NCI-H2171 (cell line): ENCODE measurements around the gene GZMM.
A peak's percentile ranks its signal among the peaks of the same experiment; 100 is the strongest.
"Not testable (repeated sequence)": the region's sequence is repeated elsewhere in the genome, so short reads cannot be mapped to it uniquely, and the experiment has no call there.

Source experiments
- DNase-seq: peaks from one replicate; lab custom pipeline; 2025; lab: John Stamatoyannopoulos, UW

Gene GZMM

DNA sequence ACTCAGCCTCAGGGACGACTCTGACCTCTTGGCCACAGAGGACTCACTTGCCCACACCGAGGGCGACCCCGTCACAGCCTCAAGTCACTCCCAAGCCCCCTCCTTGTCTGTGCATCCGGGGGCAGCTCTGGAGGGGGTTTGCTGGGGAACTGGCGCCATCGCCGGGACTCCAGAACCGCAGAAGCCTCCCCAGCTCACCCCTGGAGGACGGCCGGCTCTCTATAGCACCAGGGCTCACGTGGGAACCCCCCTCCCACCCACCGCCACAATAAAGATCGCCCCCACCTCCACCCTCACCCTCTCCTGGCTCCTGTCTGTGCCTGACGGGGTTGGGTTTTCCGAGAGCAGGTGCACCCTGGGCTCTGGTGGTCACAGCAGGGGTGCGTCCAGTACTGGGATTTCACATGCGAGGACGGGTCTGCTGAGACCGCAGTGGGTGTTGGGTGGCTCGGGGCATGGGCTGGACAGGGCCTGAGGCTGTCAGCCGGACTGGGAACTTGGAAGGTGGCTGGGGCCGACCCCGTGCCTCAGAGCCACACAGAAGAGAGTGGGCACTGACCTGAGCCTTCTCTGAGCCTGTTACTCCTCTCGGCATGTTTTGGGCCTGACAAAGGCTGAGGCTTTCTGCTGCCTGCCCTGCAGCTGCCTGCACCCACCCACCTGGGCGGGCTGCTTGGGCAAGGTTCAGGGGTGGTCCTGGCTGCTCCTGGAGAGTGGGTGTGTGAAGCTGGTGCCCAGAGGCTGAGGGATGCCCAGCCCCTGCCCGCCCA is 39.5 kb downstream of the GZMM start:
- DNase-seq, result no peak

DNA sequence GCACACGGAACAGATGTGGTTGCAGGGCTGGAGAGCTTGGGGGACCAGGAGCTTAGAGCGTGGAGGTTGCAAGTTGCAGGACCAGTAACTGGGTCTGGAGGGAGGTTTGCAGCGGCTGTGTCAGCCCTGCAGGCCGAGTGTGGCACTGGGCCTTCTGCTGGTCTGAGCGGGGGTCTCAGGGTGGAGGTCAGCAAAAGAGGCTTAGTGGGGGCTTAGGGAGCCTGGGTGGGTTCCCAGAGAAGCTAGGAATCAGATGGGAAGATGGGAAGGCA is 40.1 kb downstream of the GZMM start:
- no peak for DNase-seq

DNA sequence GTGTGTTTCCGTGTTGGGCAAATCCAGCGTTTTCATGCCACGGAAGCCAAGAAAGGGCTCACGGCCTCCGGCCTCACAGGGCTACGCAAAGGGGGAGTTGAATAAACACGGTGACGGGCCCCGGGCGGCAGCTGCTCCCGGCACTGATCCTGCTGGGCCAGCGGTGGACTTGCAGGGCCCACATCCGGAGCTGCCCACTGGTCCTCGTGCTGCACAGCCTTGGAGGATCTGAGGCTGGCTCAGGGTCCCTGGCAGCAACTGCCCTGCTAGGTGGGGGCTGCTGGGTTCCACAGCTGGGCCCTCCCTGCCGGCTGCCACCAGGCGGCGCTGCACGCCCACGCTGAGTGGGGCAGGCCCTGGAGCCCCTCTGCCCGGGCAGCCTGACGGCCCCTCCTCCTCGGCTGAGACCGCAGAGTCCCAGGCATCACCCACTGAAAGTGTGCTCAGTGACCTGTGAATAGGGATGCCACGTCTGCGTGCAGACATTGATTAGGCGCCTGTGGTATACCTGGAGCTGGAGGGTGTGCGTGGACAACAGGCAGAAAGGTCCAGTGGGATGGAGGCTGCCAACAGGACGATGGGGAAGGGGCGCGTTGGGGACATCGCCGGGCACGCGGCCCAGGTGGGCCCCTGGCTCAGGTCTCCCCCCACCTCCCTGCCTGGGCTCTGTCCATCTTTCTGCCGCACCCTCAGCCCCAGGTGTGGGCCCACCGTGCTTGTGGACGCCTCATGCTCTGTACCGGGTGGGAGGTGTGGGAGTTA is 40.6 kb downstream of the GZMM start:
- DNase-seq, result peak; percentile 36

DNA sequence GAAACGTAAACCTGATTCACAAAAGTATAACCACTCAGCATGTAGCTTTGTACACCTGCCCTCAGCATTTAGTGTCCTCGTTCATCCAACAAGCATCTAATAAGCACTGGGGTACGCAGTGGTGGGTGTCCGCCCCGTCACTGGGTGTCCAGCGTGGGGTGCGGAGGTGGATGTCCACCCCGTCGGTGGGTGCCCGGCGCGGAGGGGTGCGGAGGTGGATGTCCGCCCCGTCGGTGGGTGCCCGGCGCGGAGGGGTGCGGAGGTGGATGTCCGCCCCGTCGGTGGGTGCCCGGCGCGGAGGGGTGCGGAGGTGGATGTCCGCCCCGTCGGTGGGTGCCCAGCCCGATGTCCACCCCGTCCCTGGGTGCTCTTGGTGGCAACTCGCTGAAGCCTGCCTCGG is 41.3 kb downstream of the GZMM start:
- not testable (repeated sequence) for DNase-seq

DNA sequence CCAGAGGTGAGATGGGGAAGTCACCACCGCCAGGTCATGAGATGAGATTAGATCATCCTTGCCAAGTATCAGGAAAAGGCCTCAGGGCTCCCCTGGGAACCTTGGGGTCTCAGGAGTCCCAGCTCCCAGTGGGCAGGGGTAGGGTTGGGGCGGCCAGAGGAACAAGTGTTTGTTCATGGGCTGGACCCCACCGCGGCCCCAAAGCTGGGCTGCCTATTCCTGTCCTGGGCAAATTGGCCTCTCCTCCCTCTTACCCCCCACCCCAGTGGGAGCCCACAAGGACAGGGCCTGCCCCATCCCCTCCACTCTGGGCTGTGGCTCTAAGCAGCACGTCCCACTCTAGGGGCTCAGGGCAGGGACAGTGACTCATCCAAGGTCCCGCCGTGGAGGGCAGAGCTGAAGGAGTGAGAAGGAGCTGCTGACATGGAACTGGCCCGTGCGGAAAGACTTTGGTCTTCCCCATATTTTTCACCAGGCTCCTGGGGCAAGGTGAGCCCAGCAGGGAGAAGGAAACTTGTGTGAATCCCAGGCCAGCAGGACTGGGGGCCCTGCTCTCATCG is 41.8 kb downstream of the GZMM start:
- no peak for DNase-seq

DNA sequence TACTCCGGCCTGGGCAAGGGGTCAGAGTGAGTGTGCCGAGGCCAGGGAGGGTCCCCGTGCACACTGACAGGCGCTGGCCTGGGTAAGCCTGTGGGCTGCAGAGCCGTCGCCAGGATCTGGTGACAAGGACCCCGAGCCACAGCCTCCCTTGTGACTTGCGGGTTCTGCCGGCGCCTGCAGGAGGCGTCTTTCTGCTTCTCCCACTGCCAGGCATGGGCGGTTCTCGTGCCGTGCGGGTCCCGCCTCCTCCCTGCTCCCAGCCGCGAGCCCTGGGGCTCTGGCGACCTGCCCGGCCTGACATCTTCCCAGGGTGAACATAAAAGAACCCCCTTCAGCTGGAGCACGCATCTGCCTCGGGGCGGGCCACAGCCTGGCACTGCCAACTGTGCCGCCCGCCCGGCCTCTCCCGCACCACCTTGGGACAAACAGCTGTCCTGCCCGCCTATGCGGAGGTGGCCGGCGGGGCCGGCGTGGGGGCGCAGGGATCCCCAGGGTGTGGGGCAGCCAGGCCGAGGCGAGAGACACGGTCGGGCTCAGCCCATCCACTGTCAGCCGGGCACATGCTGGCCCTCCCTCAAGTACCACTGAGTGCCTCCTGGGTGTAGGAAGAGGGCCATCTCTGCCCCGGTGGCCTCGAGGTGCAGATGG is 44.4 kb downstream of the GZMM start:
- DNase-seq, result peak; percentile 90

DNA sequence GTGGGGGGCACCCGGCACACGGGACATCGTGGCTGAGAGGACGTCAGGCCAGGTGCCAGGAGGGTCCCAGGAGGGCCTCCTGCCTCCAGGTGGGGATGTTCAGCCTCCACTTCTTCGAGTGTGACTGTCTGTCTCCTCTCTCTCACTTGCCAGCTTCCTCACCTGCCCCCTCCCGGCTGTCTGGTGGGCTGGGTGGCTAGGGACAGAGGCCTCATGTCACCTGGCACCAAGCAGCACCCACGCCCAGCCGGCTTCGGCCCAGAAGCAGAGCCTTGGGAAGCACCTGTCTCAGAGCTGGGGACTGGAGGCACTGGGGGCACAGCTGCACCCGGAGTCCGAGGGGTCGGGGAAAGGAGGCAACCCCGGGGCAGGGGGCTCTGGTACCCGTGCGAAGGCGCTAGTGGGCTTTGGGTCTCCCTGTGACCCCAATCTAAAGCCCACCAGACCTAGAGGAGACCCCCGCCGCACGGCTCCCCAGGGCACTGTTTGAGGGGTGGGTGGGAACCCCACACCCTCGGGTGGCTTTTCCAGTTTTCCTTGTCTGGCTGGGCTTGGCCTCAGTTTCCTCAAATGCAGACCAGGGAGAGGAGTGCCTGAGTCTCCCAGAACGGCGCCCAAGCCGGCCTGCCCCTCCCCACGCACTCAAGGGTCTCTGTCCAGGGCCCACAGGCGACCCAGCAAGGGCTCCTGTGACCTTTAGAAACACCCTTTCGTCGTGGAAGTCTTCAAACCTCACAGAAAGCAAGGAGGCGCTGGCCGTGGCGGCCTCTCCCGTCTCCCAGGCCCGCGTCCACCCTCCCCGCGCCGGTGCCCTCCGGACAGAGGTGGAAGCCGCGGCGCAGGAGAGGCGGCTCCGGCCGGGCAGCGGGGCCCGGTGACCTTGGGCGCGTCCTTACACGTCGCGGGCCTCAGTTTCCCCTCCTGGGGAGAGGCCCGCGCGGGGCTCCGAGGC is 45.2 kb downstream of the GZMM start:
- DNase-seq, result peak; percentile 55

DNA sequence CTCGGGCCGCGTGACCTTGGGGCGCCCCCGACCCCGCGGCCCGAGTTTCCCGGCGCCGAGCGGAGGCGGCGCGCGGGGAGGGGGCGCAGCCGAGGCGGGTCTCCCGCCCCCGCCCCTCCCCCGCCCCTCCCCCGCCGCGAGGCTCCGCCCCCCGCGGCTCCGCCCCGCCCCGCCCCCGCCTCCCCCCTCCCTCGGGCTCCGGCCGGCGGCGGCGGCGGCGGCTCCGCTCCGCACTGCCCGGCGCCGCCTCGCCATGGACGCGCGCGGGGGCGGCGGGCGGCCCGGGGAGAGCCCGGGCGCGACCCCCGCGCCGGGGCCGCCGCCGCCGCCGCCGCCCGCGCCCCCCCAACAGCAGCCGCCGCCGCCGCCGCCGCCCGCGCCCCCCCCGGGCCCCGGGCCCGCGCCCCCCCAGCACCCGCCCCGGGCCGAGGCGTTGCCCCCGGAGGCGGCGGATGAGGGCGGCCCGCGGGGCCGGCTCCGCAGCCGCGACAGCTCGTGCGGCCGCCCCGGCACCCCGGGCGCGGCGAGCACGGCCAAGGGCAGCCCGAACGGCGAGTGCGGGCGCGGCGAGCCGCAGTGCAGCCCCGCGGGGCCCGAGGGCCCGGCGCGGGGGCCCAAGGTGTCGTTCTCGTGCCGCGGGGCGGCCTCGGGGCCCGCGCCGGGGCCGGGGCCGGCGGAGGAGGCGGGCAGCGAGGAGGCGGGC is 46.0 kb downstream of the GZMM start, which contains the start of gene HCN2:
HCN2 (plus strand) TSS at position 189 of the 703 bp plus-strand sequence; CDS start at position 254, 65 bp downstream.
- no peak for DNase-seq

DNA sequence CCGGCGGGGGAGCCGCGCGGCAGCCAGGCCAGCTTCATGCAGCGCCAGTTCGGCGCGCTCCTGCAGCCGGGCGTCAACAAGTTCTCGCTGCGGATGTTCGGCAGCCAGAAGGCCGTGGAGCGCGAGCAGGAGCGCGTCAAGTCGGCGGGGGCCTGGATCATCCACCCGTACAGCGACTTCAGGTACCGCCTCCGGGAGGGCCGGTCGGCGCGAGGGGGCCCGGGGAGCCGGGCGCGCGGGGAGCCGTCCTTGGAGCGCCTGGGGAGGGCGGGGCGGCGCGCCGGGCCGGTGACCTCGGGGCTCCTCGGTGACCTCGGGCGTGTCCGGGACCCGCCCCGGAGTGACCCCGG is 46.5 kb downstream of the GZMM start:
- DNase-seq, result peak; percentile 34

DNA sequence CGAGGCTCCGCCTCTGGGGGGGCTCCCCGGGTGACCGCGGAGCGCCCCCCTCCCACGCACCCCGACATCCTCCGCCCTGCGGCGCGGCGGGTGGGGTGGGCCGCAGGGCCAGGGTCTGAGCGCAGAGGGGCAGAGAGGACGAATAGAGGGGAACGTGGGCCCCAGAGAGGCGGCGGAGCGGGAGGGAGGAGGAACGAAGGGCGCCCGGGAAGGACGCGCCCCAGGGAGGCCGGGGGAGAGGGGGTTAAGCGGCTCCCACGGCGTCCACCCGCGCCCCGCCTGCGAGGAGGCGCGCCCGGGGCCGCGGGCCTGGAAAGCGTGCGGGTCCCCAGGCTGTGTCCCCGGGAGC is 46.9 kb downstream of the GZMM start:
- no peak for DNase-seq

DNA sequence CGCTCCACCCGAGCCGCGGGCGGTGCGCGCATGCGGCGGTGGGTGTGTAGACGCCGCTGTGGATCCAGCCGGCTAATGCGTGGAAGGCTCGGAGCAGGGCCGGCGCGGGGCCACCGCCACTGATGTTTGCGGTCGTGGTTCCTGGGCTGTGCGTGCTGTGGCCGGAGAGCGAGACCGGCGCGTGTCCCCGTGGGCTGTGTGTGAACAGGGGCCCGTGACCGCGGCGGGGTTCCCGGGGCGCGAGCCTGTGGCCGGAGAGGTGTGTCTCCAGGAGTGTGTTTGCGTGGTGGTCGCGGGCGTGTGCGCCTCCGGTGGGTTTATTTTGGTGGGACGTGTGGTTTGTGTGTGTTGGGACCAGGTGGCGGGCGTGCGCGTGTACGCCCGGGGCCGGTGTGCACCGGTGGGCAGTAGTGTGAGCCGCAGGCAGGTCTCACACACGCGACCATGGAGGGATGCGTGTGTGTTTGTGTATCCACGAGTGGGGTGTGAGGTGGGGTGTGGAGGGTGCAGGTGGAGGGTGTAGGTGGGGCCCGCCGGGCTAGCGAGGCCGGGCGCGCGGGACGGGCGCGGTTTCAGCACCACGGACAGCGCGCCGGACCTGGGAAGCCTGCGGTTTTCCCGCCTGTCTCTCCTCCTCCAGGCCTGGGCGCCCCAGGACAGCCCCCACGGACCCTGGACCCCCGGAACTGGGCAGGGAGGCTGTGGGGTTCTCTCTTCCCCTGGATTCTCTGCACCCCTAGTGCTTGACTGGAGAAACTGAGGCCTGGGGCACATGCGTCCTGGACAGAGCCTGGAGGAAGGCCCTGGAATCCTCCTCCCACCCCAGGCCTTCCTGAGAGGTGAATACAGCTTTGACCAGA is 47.5 kb downstream of the GZMM start:
- no peak for DNase-seq

DNA sequence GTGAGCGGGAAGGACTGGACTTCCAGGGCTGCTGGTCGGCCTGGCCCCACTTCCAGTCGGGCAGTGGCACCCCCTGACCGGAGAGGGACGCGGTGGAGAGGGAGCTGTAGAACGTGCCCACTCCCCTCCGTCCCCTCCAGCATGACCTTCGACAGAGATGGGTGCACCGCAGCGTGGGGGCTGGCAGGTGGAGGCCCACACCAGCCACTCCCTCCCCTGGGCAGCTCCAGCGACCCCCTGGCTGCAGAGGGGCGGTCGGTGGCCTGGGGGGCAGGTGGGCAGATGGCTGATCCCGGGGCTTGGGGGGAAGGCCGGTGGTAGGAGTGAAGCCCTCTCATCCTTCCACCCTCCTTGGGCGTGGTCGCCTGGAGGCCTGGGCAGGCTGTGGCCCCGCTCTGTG is 48.2 kb downstream of the GZMM start:
- no peak for DNase-seq

DNA sequence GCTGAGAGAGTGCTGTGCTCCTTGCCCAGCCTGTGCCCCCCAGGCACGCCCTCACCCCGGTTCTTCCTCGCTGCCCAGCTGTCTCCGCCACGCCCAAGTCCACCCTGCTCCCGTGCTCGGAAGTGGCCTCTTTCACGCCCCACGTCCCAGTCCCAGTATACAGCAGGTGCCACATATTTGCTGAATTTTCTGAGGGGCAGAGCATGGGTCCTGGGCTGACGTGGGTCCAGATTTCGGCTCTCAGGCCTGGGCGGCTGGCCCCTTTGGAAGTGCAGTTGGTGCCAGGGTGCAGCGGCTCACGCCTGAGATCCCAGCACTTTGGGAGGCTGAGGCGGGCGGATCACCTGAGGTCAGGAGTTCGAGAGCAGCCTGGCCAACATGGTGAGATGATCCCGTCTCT is 49.2 kb downstream of the GZMM start:
- DNase-seq, result no peak

DNA sequence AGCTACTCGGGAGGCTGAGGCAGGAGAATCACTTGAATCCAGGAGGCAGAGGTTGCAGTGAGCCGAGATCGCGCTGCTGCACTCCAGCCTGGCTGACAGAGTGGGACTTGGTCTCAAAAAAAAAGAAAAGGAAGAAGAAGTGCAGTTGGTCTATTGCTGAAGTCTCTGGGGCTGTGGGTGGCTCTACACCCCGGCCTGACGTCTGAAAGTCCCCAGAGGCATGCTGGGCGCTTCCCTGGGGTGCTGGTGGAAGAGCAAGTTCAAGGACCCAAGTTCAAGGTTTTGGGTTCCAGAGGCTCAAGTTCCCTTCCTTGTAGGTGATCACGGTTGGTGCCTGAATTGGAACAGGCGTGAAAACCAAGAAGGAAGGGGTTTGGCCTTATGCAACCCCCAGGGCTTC is 49.7 kb downstream of the GZMM start:
- no peak for DNase-seq

DNA sequence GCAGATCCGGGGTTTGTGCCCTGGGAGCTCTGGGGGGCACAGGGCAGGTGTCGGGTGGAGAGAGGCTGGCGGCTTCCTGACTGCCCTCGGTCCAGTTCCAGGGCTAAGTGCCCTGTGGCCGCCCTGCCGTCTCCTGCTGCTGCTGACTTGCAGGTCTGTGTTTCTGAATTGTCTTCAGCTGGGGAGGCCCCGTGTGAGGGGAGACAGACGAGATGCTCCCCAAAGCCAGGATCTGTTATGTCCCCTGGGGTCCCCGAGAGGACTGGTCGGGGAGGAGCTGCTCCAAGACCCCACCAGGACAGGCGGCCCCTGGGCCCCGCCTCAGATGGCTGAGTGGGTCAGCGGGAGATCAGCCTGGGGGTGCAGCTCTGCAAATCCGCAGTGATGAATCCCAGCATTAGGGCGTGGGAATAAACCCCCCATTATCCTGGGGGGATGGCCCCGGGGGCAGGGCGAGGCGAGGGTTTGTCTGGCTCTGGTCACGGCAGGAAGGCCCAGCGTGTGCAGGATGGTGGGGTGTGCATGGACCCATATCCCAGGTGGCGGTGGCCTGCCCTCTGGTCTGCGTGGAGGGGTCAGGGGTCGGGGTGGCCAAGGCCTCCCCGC is 50.5 kb downstream of the GZMM start:
- no peak for DNase-seq

DNA sequence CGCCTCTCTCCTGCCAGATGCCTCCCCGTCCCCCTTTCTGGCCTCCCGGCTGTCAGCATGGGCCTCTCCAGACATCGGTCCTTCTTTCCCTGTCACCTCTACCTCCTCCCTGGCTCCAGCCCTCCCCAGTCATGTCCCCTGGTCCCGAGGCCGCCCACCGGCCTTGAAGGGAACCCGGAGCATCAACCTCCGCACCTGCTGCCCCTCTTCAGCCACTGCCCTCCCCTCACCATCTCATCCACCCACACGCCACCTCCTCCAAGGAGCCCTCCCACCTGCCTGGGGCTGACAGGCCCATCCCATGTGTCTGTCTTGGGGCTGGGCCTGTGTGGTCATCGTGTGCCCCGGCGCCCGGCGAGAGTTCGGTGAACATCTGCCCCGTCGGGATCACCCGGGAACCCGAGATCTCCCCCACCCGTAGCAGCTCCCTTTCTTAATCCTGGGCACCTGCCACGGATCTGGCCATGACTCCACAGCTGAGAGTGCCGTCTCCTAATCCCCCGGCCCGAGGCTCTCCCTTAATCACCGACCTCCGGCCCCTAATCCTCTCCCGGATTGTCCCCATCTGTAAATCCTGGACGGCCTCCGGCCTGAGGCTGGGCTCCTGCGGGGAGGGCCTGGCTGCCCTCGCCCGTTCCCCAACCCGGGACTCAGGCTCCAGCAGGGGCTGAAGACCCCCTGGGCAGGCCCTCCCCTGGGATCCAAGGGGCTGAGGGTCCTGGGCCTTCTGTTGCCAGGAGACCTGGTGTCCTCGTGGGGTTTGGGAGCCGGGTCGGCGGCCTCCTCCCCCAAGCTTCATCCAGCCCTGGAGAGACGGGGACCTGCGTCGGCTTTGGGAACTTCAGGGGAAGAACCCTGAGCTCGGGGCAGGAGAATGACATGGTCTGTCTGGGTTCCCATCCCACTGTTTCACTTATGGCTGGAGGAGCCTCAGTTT is 51.7 kb downstream of the GZMM start:
- DNase-seq, result no peak

DNA sequence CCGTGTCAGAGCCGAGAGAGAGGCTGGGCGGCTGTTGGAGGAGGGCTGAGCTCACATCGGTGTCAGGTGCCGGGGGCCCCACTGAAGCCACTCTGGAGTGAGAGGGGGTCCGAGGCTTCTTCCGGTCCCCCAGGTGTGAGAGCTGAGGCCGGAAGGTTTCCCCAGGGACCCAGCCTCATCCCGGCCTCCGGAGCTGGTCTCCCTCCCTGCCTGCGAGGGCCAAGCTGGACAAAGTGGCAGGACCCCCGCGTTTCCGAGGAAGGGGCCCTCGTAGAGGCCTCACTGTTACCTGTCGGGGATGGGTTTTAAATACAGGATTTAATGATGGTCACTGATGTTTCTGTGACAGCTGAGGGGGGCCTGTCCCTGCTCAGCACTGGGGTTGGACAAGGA is 52.4 kb downstream of the GZMM start:
- DNase-seq, result no peak

DNA sequence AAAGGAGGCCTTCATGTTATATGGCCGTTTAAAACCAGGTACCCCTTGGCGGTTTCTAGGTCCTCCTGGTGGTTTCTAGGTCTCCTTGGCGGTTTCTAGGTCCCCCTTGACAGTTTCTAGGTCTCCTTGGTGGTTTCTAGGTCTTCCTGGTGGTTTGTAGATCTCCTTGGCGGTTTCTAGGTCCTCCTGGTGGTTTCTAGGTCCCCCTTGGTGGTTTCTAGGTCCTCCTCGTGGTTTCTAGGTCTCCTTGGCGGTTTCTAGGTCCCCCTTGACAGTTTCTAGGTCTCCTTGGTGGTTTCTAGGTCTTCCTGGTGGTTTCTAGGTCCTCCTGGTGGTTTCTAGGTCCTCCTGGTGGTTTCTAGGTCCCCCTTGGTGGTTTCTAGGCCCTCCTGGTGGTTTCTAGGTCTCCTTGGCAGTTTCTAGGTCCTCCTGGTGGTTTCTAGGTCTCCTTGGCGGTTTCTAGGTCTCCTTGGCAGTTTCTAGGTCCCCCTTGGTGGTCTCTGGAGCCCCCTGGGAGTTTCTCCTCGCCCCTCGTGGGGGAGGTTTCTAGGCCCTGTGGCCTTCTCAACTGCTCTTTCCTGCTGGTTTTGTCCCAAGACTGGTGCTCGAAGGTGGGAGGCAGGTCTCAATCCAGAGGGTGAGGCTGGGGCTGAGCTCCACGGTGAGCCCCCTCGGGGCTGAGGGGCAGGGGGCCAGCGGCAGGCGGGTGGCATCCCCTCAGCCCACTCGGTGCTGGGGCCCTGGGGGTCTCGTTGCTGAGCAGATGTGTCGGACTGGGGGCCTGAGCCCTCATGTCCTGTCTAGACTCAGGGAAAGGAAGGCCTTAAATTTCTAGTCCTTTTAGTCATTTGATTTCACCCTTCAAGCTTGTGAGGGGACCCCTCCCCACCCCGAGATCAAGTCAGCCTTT is 53.8 kb downstream of the GZMM start:
- no peak for DNase-seq
